Choroid plexus epithelial cell (primary cell): ENCODE data around the gene CEACAM8.
"Not testable (repeated sequence)": the region's sequence is repeated elsewhere in the genome, so short reads cannot be mapped to it uniquely, and the experiment has no call there.

Source experiments
- DNase-seq: peaks from one replicate; pipeline ENCODE4 v3.0.0-alpha.2; 2010; ENCODE audit warnings: low read depth
- H3K4me3 ChIP-seq: 2 replicates; pipeline ENCODE4 v1.5.1; 2011; ENCODE audit warnings: low read depth, mild to moderate bottlenecking, control low read depth, low read length, moderate library complexity
- TF ChIP-seq, protein P1 (sequence below): conservative IDR thresholded peaks from 2 replicates; pipeline ENCODE4 v1.5.1; 2011; ENCODE audit warnings: low read depth, mild to moderate bottlenecking, control low read depth, inconsistent platforms, low read length, moderate library complexity

Gene CEACAM8

GRCh38 chr19:42552086-42553065, 42.3 kb downstream of the CEACAM8 start:
- H3K4me3 ChIP-seq = no peak overlapping the region
- TF ChIP-seq, protein P1, sequence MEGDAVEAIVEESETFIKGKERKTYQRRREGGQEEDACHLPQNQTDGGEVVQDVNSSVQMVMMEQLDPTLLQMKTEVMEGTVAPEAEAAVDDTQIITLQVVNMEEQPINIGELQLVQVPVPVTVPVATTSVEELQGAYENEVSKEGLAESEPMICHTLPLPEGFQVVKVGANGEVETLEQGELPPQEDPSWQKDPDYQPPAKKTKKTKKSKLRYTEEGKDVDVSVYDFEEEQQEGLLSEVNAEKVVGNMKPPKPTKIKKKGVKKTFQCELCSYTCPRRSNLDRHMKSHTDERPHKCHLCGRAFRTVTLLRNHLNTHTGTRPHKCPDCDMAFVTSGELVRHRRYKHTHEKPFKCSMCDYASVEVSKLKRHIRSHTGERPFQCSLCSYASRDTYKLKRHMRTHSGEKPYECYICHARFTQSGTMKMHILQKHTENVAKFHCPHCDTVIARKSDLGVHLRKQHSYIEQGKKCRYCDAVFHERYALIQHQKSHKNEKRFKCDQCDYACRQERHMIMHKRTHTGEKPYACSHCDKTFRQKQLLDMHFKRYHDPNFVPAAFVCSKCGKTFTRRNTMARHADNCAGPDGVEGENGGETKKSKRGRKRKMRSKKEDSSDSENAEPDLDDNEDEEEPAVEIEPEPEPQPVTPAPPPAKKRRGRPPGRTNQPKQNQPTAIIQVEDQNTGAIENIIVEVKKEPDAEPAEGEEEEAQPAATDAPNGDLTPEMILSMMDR = no peak
- no peak for DNase-seq

- not testable (repeated sequence) for H3K4me3 ChIP-seq, DNase-seq
These were observed 44.2 kb downstream of the CEACAM8 start for GRCh38 chr19:42550521-42550920.

DNA sequence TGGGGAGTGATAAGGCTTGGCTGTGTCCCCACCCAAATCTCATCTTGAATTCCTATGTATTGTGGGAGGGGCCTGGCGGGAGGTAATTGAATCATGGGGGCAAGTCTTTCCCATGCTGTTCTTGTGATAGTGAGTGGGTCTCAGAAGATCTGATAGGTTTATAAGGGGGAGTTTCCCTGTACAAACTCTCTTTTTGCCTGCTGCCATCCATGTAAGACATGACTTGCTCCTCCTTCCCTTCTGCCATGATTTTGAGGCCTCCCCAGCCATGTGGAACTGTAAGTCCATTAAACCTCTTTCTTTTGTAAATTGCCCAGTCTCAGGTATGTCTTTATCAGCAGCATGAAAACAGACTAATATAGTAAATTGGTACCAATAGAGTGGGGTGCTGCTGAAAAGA, 45.7 kb downstream of the CEACAM8 start:
- H3K4me3 ChIP-seq, DNase-seq: not testable (repeated sequence)

DNA sequence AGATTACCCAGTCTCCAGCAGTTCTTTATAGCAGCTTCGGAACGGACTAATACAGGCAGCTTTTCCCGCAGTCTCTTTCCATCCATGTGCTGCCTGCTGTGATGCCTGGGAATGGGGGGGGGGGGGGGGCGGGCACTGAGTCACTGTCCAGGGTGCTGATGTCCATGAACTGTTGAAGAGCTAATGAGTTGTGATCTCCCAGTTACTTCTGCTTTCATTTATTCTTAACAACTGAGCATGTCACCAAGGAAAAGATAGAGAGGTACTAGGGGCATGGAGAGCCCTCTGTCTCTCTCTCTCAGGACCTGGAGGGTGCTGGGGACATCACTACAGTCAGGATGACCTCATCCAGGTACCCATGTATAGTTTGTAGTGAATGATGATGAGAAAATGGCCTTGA, 46.2 kb downstream of the CEACAM8 start:
- TF ChIP-seq, protein P1 = no peak
- DNase-seq = no peak

GRCh38 chr19:42547929-42548328, 46.8 kb downstream of the CEACAM8 start:
- TF ChIP-seq, protein P1 = no peak
- no peak overlapping the region for H3K4me3 ChIP-seq
- DNase-seq = no peak

More for the DNA sequence above, 46.2 kb downstream of the CEACAM8 start:
- H3K4me3 ChIP-seq = no peak overlapping the region

DNA sequence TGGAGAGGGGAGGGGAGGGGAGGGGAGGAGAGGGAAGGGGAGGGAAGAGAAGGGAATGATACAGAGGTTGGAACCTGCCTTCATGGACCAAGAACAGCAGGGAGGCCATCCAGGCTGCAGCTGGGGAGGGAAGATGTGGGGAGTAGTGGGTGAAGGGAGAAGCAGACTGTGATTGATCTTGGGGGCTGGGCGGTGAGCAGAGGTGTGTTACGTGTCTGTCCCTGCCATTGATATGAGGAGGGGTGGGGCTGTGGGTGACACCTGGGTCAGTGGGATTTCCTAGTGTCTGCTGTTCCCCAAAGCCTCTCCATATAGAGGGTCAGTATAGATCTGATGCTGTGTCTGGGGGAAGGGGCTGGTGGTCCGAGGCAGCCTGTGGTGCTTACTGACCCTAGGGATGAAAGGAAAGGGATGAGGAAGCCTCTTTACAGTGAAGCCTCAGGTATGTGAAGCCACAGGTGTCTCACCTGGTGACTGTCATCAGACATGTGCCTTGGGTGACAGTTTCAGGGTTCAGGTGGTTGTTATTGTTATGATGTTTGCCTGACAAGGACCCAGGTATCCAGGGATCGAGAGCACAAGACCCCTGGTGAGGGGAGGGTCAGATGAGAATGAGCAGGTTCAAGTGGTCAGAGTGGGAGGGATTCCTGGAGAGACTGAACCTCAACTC, 47.8 kb downstream of the CEACAM8 start:
- no peak for DNase-seq

GRCh38 chr19:42544146-42544545, 50.6 kb downstream of the CEACAM8 start:
- TF ChIP-seq, protein P1 = no peak
- H3K4me3 ChIP-seq = no peak overlapping the region
- DNase-seq = no peak

More for the DNA sequence above, 47.8 kb downstream of the CEACAM8 start:
- no peak overlapping the region for H3K4me3 ChIP-seq
- TF ChIP-seq, protein P1 = no peak
